ENCODE measurements around the gene ABCA7. TPM values are rescaled to one million over a fixed set of nuclear protein-coding genes. Genes with fewer than 3 reads are reported as not detected.

ABCA7 gene
- total RNA-seq, 1 donor from 2014 or later, result 6.7 TPM

- no peaks in the 10 kb centered on the region for H3K9me3 Mint-ChIP-seq (ENCODE audit: low read depth)
- peaks cover 8% of the 10 kb centered on the region for H3K4me1 Mint-ChIP-seq (ENCODE audit: low read depth)
- TF ChIP-seq, protein P1, sequence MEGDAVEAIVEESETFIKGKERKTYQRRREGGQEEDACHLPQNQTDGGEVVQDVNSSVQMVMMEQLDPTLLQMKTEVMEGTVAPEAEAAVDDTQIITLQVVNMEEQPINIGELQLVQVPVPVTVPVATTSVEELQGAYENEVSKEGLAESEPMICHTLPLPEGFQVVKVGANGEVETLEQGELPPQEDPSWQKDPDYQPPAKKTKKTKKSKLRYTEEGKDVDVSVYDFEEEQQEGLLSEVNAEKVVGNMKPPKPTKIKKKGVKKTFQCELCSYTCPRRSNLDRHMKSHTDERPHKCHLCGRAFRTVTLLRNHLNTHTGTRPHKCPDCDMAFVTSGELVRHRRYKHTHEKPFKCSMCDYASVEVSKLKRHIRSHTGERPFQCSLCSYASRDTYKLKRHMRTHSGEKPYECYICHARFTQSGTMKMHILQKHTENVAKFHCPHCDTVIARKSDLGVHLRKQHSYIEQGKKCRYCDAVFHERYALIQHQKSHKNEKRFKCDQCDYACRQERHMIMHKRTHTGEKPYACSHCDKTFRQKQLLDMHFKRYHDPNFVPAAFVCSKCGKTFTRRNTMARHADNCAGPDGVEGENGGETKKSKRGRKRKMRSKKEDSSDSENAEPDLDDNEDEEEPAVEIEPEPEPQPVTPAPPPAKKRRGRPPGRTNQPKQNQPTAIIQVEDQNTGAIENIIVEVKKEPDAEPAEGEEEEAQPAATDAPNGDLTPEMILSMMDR (IDR thresholded peaks at IDR 0.05), result no peak
- peak; percentile 88 for DNase-seq (ENCODE audit: low spot score)
- H3K4me3 Mint-ChIP-seq (ENCODE audit: unreplicated experiment), result no peak overlapping the region
- H3K27me3 Mint-ChIP-seq (ENCODE audit: low read depth), result peaks cover 22% of the 10 kb centered on the region
- H3K36me3 Mint-ChIP-seq (ENCODE audit: low read depth), result no peaks in the 10 kb centered on the region
- no peak overlapping the region for H3K27ac Mint-ChIP-seq (ENCODE audit: unreplicated experiment)
Observed at GRCh38 chr19:1068009-1069001, 28.4 kb downstream of the ABCA7 start.

GRCh38 chr19:1069009-1069779, 29.3 kb downstream of the ABCA7 start:
- no peak for DNase-seq (ENCODE audit: low spot score)
- H3K4me1 Mint-ChIP-seq (ENCODE audit: low read depth), result peaks cover 8% of the 10 kb centered on the region
- TF ChIP-seq, protein P1 (IDR thresholded peaks at IDR 0.05), result no peak
- H3K4me3 Mint-ChIP-seq (ENCODE audit: unreplicated experiment), result no peak overlapping the region
- H3K36me3 Mint-ChIP-seq (ENCODE audit: low read depth), result no peaks in the 10 kb centered on the region
- H3K27me3 Mint-ChIP-seq (ENCODE audit: low read depth), result peaks cover 22% of the 10 kb centered on the region
- H3K9me3 Mint-ChIP-seq (ENCODE audit: low read depth), result no peaks in the 10 kb centered on the region
- no peak overlapping the region for H3K27ac Mint-ChIP-seq (ENCODE audit: unreplicated experiment)

DNA sequence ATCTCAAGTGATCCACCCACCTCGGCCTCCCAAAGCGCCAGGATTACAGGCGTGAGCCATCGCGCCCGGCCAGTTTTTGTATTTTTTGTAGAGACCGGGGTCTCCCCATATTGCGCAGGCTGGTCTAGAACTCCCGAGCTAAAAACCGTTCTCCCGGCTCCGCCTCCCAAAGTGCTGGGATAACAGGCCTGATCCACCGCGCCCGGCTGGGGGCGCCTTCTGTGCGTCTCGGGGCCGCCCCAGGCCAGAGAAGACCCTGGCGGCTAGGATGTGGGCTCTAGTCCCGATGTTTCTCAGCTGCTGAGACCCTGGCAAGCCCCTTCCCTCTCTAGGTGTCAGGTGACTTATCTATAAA, 30.6 kb downstream of the ABCA7 start:
- Mint-ChIP-seq H3K36me3 (ENCODE audit: low read depth) (no peaks in the 10 kb centered on the region), H3K27me3 (ENCODE audit: low read depth) (peaks cover 22% of the 10 kb centered on the region), H3K4me3 (ENCODE audit: unreplicated experiment) (no peak overlapping the region), H3K27ac (ENCODE audit: unreplicated experiment) (no peak overlapping the region), H3K4me1 (ENCODE audit: low read depth) (peaks cover 5% of the 10 kb centered on the region), H3K9me3 (ENCODE audit: low read depth) (no peaks in the 10 kb centered on the region)
- DNase-seq (ENCODE audit: low spot score), result no peak
- TF ChIP-seq, protein P1 (IDR thresholded peaks at IDR 0.05), result peak; percentile 59

- H3K4me3 Mint-ChIP-seq (ENCODE audit: unreplicated experiment), result no peak overlapping the region
- H3K36me3 Mint-ChIP-seq (ENCODE audit: low read depth), result no peaks in the 10 kb centered on the region
- peaks cover 22% of the 10 kb centered on the region for H3K27me3 Mint-ChIP-seq (ENCODE audit: low read depth)
- DNase-seq (ENCODE audit: low spot score), result no peak
- H3K9me3 Mint-ChIP-seq (ENCODE audit: low read depth), result no peaks in the 10 kb centered on the region
- TF ChIP-seq, protein P1 (IDR thresholded peaks at IDR 0.05), result peak; percentile 35
- peaks cover 5% of the 10 kb centered on the region for H3K4me1 Mint-ChIP-seq (ENCODE audit: low read depth)
- no peak overlapping the region for H3K27ac Mint-ChIP-seq (ENCODE audit: unreplicated experiment)
Observed at GRCh38 chr19:1070931-1071791, 31.3 kb downstream of the ABCA7 start.

Measured in chondrocyte (in vitro differentiated cells).